IPS-NIHi7 (cell line): ENCODE measurements around the gene TSPAN14.
A peak's percentile ranks its signal among the peaks of the same experiment; 100 is the strongest.
"Not testable (repeated sequence)": the region's sequence is repeated elsewhere in the genome, so short reads cannot be mapped to it uniquely, and the experiment has no call there.

Experiments used
- DNase-seq: peaks from one replicate; pipeline ENCODE4 v3.0.0; 2012; ENCODE audit warnings: mixed read lengths; ENCODE audit errors: extremely low spot score

TSPAN14 gene

GRCh38 chr10:80524190-80524909 is 70.2 kb downstream of the TSPAN14 start:
- no peak for DNase-seq

- DNase-seq = no peak
Observed at GRCh38 chr10:80526218-80526617, 72.1 kb downstream of the TSPAN14 start.

GRCh38 chr10:80526742-80527141 is 72.6 kb downstream of the TSPAN14 start:
- DNase-seq = no peak

- DNase-seq = no peak
Observed at GRCh38 chr10:80528185-80528700, 74.1 kb downstream of the TSPAN14 start.

GRCh38 chr10:80528901-80529300 is 74.8 kb downstream of the TSPAN14 start:
- DNase-seq = no peak

- no peak for DNase-seq
Observed at GRCh38 chr10:80529604-80530003, 75.5 kb downstream of the TSPAN14 start.

- no peak for DNase-seq
Observed at GRCh38 chr10:80530251-80530650, 76.1 kb downstream of the TSPAN14 start.

GRCh38 chr10:80530816-80531215 is 76.7 kb downstream of the TSPAN14 start:
- no peak for DNase-seq

GRCh38 chr10:80532571-80532970 is 78.5 kb downstream of the TSPAN14 start:
- no peak for DNase-seq

GRCh38 chr10:80534059-80534458 is 79.9 kb downstream of the TSPAN14 start:
- DNase-seq = not testable (repeated sequence)

- not testable (repeated sequence) for DNase-seq
Observed at GRCh38 chr10:80534646-80535045, 80.5 kb downstream of the TSPAN14 start.

- DNase-seq = peak; percentile 85
Observed at GRCh38 chr10:80535671-80536360, 81.7 kb downstream of the TSPAN14 start.

- DNase-seq = no peak
Observed at GRCh38 chr10:80536361-80536835, 82.3 kb downstream of the TSPAN14 start.

- DNase-seq = no peak
Observed at GRCh38 chr10:80537086-80537735, 83.1 kb downstream of the TSPAN14 start.

- DNase-seq = no peak
Observed at GRCh38 chr10:80537736-80538480, 83.8 kb downstream of the TSPAN14 start, which contains the start of gene SH2D4B. TSS of gene SH2D4B (plus strand) at chr10:80537902. CDS start at chr10:80538332, 430 bp downstream.

- no peak for DNase-seq
Observed at GRCh38 chr10:80538481-80539185, 84.5 kb downstream of the TSPAN14 start.

GRCh38 chr10:80539421-80540031 is 85.4 kb downstream of the TSPAN14 start:
- DNase-seq = no peak

- peak; percentile 1 for DNase-seq
Observed at GRCh38 chr10:80540136-80540535, 86.0 kb downstream of the TSPAN14 start.

- DNase-seq = peak; percentile 4
Observed at GRCh38 chr10:80540618-80540980, 86.5 kb downstream of the TSPAN14 start.

- peak; percentile 8 for DNase-seq
Observed at GRCh38 chr10:80540981-80541750, 87.1 kb downstream of the TSPAN14 start.
